MM.1S (cell line): ENCODE results near the gene UBQLN1.

ENCODE experiments used
- DNase-seq: peaks from one replicate; pipeline ENCODE4 v3.0.0-alpha.2; 2015
- H2AFZ ChIP-seq: fragments of 300-600 bp; sonication (generic); 2 replicates; pipeline ENCODE4 v1.6.0; 2016; ENCODE audit warnings: antibody characterized with exemption, low read length
- H3F3A ChIP-seq: fragments of 300-600 bp; sonication (generic); 2 replicates; pipeline ENCODE4 v1.6.1; 2016; ENCODE audit warnings: mild to moderate bottlenecking, antibody characterized with exemption, low read length, moderate library complexity, mixed read lengths; ENCODE audit not compliant: insufficient read depth
- H3K27ac ChIP-seq: fragments of 300-600 bp; sonication (generic); 2 replicates; pipeline ENCODE4 v1.5.1; 2016; ENCODE audit warnings: mild to moderate bottlenecking, low read length
- H3K27me3 ChIP-seq: fragments of 300-600 bp; sonication (generic); replicated peaks from 2 replicates; pipeline ENCODE4 v1.6.0; 2016; ENCODE audit warnings: low read length; ENCODE audit not compliant: insufficient read depth
- H3K36me3 ChIP-seq: fragments of 300-600 bp; sonication (generic); replicated peaks from 2 replicates; pipeline ENCODE4 v1.6.1; 2016; ENCODE audit warnings: mild to moderate bottlenecking, low read length, mixed read lengths; ENCODE audit not compliant: insufficient read depth
- H3K4me1 ChIP-seq: fragments of 300-600 bp; sonication (generic); 2 replicates; pipeline ENCODE4 v1.6.1; 2016; ENCODE audit warnings: low read length, mixed read lengths
- H3K4me2 ChIP-seq: fragments of 300-600 bp; sonication (generic); 2 replicates; pipeline ENCODE4 v1.6.0; 2016; ENCODE audit warnings: low read depth, low read length
- H3K4me3 ChIP-seq: fragments of 300-600 bp; sonication (generic); 2 replicates; pipeline ENCODE4 v1.5.1; 2016; ENCODE audit warnings: low read length, mixed read lengths
- H3K79me2 ChIP-seq: fragments of 300-600 bp; sonication (generic); 2 replicates; pipeline ENCODE4 v1.6.1; 2016; ENCODE audit warnings: mixed run types, low read length, mixed read lengths
- H3K9ac ChIP-seq: fragments of 300-600 bp; sonication (generic); 2 replicates; pipeline ENCODE4 v1.6.1; 2016; ENCODE audit warnings: low read length, mixed read lengths
- H3K9me2 ChIP-seq: fragments of 300-600 bp; sonication (generic); replicated peaks from 2 replicates; pipeline ENCODE4 v1.6.1; 2016; ENCODE audit warnings: mild to moderate bottlenecking, low read length, mixed read lengths; ENCODE audit not compliant: insufficient read depth
- H3K9me3 ChIP-seq: fragments of 300-600 bp; sonication (generic); replicated peaks from 2 replicates; pipeline ENCODE4 v1.6.1; 2016; ENCODE audit warnings: mild to moderate bottlenecking, low read length, mixed read lengths; ENCODE audit not compliant: insufficient read depth
- H4K20me1 ChIP-seq: fragments of 300-600 bp; sonication (generic); 2 replicates; pipeline ENCODE4 v1.6.1; 2016; ENCODE audit warnings: mild to moderate bottlenecking, low read length, moderate library complexity, mixed read lengths; ENCODE audit not compliant: insufficient read depth
- EZH2 ChIP-seq: fragments of 300-600 bp; sonication (generic); optimal IDR thresholded peaks from 2 replicates; pipeline ENCODE3; 2017; ENCODE audit warnings: low read depth, mild to moderate bottlenecking, antibody characterized with exemption, low read length, mixed read lengths
- EZH2phosphoT487 ChIP-seq: fragments of 300-600 bp; sonication (generic); IDR thresholded peaks from 2 replicates; pipeline ENCODE4 v1.6.1; 2018; ENCODE audit warnings: antibody characterized with exemption, low read length
- TF ChIP-seq, protein P1 (sequence below): fragments of 300-600 bp; sonication (generic); IDR thresholded peaks from 2 replicates; pipeline ENCODE4 v1.5.1; 2016; ENCODE audit warnings: antibody characterized with exemption, low read length, mixed read lengths

The UBQLN1 gene

DNA sequence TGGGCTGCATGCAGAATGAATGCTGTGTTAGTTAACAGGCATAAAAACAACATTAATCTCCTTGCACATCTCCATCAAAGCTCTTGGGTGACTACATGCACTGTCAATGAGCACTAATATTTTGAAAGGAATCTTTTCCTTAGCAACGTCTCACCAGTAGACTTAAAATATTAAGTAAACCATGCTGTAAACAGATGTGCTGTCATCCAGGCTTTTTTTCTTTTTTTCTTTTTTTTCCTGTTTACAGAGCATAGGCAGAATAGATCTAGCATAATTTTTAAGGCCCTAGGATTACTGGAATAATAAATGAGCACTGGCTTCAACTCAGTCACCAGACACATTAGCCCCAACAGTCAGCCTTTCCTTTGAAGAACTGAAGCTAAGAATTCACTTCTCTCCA is 36.3 kb downstream of the UBQLN1 start:
- Histone ChIP-seq H3K27ac (no peak overlapping the region), H3K4me2 (no peak overlapping the region), H3K9me2 (no peaks in the 10 kb centered on the region), H3K9ac (no peak overlapping the region), H3K9me3 (no peaks in the 10 kb centered on the region), H3K36me3 (peaks cover under 1% of the 10 kb centered on the region; the same call in 1 of the 2 replicates), H3K27me3 (no peaks in the 10 kb centered on the region), H4K20me1 (no peaks in the 10 kb centered on the region), H3K79me2 (peaks cover 55% of the 10 kb centered on the region), H2AFZ (no peak overlapping the region), H3K4me1 (no peaks in the 10 kb centered on the region), H3F3A (no peaks in the 10 kb centered on the region), H3K4me3 (no peak overlapping the region)
- TF ChIP-seq, protein P1, sequence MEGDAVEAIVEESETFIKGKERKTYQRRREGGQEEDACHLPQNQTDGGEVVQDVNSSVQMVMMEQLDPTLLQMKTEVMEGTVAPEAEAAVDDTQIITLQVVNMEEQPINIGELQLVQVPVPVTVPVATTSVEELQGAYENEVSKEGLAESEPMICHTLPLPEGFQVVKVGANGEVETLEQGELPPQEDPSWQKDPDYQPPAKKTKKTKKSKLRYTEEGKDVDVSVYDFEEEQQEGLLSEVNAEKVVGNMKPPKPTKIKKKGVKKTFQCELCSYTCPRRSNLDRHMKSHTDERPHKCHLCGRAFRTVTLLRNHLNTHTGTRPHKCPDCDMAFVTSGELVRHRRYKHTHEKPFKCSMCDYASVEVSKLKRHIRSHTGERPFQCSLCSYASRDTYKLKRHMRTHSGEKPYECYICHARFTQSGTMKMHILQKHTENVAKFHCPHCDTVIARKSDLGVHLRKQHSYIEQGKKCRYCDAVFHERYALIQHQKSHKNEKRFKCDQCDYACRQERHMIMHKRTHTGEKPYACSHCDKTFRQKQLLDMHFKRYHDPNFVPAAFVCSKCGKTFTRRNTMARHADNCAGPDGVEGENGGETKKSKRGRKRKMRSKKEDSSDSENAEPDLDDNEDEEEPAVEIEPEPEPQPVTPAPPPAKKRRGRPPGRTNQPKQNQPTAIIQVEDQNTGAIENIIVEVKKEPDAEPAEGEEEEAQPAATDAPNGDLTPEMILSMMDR, result no peak
- DNase-seq, result no peak

DNA sequence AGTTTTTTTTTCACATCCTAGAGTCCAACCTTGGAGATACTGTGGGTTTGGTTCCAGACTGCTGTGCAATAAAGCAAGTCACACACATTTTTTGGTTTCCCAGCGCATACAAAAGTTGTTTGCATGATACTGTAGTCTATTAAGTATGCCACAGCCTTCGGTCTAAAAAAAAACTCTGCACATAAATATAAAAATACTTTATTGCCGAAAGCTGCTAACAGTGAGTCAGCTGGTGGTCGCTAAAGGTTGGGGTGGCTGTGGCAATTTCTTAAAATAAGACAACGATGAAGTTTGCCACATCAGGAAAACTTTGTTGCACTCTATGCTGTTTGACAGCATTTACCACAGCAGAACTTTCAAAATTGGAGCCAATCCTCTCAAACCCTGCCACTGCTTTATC is 37.4 kb downstream of the UBQLN1 start:
- no peak overlapping the region for H3K4me3 ChIP-seq
- H4K20me1 ChIP-seq, result no peaks in the 10 kb centered on the region
- no peak overlapping the region for H3K4me2 ChIP-seq
- DNase-seq, result no peak
- no peaks in the 10 kb centered on the region for H3F3A ChIP-seq
- H3K9me2 ChIP-seq, result no peaks in the 10 kb centered on the region
- H3K36me3 ChIP-seq, result no peaks in the 10 kb centered on the region; the same call in 1 of the 2 replicates
- no peaks in the 10 kb centered on the region for H3K27me3 ChIP-seq
- H3K4me1 ChIP-seq, result peaks cover 8% of the 10 kb centered on the region; the same call in 1 of the 2 replicates
- no peak overlapping the region for H2AFZ ChIP-seq
- no peaks in the 10 kb centered on the region for H3K9me3 ChIP-seq
- no peak overlapping the region for H3K27ac ChIP-seq
- no peak overlapping the region for H3K9ac ChIP-seq
- peaks cover 58% of the 10 kb centered on the region for H3K79me2 ChIP-seq
- TF ChIP-seq, protein P1, result no peak
- no peak for TF ChIP-seq EZH2

DNA sequence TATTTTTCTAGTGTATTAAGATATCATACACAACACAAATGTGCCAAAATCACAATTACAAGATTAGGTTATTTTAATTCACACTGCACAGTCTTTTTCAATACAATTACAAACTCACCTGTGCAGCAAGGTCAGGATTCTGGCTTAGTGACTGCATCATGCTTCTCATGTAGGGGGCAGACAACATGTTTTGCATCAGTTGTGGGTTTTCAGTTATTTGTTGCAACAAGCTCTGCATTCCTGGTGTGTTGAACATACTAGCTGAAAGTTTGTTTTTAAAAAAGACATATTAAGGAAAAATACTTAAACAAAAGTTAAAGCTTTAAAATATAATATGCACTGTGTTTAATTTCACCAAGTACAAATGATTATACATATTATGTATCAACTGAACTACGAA is 38.7 kb downstream of the UBQLN1 start:
- no peaks in the 10 kb centered on the region for H3K9me2 ChIP-seq
- no peak for DNase-seq
- H3K27me3 ChIP-seq, result no peaks in the 10 kb centered on the region
- H3K9me3 ChIP-seq, result no peaks in the 10 kb centered on the region
- no peak overlapping the region for H3K4me3 ChIP-seq
- H2AFZ ChIP-seq, result no peak overlapping the region
- H3F3A ChIP-seq, result no peaks in the 10 kb centered on the region
- H3K4me2 ChIP-seq, result no peak overlapping the region
- H4K20me1 ChIP-seq, result no peaks in the 10 kb centered on the region
- no peaks in the 10 kb centered on the region; the same call in 1 of the 2 replicates for H3K36me3 ChIP-seq
- peaks cover 10% of the 10 kb centered on the region; the same call in 1 of the 2 replicates for H3K4me1 ChIP-seq
- H3K27ac ChIP-seq, result no peak overlapping the region
- TF ChIP-seq, protein P1, result no peak
- TF ChIP-seq EZH2phosphoT487 (no peak), EZH2 (no peak)
- peaks cover 51% of the 10 kb centered on the region for H3K79me2 ChIP-seq
- H3K9ac ChIP-seq, result no peak overlapping the region
